OCI-M1 (cell line): ENCODE measurements around the gene USP40.
A peak's percentile ranks its signal among the peaks of the same experiment; 100 is the strongest.

Source experiments
- DNase-seq: peaks from one replicate; lab custom pipeline; 2025; lab: John Stamatoyannopoulos, UW

USP40 gene

DNA sequence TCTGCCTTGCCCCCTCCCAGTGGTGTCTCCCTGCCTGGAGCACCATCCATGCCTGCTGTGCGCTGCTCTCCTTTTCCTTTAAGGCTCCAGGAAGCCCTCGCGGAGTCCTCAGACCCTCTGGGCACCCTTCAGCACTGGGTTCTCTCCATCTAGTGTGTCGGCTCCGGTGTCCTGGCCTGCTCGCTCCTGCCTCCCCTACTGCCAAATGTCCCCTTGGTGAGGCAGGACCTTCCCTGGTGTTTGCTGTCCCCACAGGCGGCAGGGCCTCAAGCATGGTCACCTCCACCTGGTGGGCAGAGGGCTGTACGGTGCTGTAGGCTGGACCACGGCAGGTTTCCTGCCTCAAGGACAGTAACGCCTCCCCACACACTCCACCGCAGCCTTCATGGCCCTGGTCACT, 122.1 kb downstream of the USP40 start:
- no peak for DNase-seq

DNA sequence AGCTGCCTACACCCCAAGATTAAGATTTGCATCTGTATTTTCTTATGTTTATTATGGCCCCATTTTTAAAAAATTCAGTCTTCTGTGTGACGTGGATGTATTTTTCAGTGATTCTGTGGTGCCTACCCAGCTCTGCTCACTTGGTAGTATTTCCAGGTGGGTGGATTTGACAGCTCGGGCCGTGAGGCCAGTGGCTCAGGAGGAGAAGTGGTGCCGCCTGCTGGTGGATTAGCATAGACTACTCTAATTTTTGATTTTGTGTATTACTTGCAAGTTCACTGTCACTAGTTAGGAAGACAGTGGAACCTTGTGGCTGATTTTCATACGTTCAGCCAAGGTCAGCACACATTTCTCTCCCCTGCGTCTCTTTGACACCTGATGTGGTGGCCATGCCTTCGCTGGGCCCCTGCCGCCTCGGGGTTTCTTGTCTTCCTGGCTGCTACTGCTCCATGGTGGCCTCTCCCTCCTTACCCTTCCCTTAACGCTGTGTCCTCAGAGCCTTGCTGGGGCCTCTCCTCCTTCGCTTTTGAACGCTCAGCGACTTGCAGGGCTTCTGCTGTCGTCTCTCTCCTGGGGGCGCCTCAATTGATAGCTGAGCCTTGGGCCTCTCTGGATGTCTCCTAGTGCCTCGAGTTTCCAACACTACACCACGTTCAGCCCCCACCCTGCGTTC, 122.9 kb downstream of the USP40 start:
- DNase-seq = peak; percentile 82

DNA sequence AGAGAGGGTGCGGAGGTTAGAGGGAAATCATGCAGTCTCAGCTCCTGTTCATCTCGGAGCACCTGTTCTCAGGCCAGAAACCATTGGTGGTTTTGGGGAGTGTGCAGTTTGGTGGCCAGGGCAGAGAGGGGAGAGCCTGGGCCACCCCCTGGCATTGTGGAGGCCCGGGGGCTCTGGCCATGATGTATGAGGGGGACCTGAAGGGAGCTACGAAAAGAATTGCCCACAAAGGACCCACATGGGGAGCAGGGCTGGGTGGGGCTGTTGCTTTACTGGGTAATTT, 124.6 kb downstream of the USP40 start:
- no peak for DNase-seq

DNA sequence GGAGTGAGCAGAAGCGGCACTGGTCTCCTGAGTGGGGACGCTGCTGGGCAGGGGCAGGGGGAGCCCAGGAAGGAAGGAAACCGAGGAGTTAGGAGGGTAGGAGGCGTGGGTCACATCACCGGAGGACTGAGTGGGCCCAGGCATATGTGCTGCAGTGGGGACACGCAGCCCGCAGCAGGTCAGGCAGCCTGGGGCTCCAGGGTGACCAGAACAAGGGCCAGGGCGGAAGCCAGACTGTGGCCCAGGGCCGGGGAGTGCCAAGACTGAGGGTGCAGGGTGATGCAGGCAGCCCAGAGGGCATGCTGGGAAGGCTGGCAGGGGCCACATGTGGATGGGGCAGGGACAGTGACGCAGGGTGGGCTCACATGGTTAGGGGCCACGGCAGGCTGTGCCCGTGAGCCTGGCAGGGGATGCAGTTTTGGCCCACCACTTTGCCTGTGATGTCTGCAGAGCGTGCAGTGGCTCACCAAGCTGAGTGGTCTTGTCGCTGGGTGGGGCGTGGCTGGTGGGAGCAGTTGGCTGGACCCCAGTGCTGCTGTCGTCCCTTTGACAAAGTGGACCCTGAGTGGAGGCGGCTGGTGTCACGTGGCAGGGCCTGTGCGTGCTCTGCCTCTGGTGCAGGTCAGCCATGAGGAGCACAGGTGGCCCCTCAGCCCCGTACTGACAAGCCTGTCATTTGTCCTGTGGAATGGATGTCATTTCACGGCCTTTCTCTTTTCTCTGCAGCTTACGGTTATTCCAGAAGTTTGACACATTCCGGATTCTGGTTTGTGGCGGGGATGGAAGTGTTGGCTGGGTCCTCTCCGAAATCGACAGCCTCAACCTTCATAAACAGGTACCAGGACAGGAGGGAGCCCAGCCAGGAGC, 125.2 kb downstream of the USP40 start:
- no peak for DNase-seq

GRCh38 chr2:233440714-233441113, 125.9 kb downstream of the USP40 start:
- no peak for DNase-seq

GRCh38 chr2:233440314-233440713, 126.3 kb downstream of the USP40 start:
- no peak for DNase-seq

- no peak for DNase-seq
These were observed 127.4 kb downstream of the USP40 start for GRCh38 chr2:233439191-233439590.

DNA sequence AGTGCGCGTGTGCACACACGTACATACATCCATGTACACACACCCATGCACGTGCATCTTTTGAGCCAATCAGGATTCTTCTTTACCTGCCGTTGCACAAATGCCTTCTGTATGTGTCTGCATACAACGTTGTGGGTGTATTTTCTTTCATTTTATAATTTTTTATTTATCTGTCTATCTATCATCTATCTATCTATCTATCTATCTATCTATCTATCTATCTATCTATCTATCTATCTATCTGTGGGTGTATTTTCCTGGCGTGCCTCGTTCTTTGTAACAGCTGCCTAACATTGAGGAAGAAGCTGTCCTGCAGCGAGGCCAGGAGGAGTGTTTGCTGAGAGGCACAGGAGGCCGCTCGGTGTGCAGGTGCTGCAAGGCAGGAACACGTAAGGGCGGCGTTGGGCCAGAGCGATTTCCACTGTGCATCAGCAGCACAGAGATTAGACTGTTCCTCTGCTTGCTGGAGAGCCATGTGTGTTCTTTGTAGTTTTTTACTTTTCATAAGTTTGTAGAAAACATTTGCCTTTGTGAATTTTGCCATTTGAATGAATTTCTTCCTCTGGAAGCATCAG, 127.9 kb downstream of the USP40 start:
- no peak for DNase-seq

DNA sequence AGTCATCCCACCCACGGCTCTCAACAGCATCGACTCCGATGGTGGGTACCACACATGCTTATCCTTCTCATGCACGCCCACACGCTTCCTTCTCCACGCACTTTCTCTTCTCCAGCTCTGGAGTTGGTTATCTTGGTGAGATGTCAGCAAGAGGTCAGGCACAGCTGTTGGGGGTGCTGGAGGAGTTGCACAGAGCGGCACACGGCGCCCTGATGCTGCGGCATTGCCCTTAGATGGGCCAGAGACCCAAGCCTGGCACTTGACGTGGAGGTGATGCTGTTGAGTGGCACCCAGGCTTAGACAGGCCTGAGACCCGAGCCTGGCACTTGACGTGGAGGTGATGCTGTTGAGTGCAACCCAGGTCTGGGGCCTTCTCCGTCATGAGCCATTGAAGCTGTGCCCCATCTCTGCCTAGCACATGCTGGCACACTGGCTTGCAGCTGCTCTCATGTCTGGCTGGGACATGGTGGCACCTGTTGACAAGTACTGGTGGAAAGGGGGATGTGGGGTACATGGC, 129.1 kb downstream of the USP40 start:
- no peak for DNase-seq

GRCh38 chr2:233436691-233437438, 129.7 kb downstream of the USP40 start:
- no peak for DNase-seq

GRCh38 chr2:233436191-233436581, 130.4 kb downstream of the USP40 start:
- no peak for DNase-seq

GRCh38 chr2:233435436-233436190, 131.0 kb downstream of the USP40 start:
- no peak for DNase-seq

DNA sequence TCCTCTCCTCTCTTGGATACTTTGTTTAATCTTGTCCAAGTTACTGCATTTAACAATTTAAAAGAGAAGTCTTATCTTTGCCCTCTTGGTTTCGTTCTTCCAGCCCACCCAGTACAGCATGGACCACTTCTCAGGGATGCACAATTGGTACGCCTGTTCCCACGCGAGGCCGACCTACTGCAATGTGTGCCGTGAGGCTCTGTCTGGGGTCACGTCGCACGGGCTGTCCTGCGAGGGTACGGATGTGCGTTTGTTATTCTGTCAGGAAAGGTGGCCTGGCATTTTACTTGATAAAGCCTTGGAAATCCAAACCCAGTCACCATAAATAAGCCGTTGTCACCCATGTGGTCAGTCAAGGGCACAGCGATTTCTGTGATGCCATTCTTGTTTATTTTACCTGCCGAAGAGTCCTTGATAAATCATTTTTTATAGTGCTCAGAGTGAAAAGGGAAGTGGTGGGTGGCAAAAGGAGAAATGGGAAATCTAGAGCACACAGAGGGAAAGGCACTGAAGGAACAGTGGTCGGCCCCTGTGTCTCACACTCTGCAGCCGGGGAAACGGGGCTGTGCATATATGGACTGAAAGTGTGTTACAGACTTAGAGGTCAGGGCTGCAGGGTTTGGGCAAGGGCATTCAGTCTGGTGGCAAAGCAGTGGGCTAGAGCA, 131.8 kb downstream of the USP40 start:
- DNase-seq = no peak

DNA sequence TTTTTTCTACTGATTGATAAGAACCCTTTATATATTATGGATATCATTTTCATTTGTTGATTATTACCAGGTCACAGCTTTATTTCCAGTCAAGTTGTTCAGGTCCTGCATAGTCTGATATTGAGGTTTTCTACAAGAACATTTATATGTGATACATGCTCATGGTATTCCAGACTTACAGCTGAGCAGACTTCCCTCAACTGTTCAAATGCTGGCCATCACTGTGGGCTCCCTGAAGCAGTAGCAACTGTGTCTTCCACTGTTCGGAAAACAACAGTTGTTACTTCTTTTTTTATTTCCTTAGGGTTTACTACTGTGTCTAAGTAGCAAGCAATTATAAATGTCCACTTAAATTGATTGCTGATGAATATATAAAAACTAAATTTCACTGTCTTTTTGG, 132.8 kb downstream of the USP40 start:
- DNase-seq = no peak

GRCh38 chr2:233433029-233433428, 133.6 kb downstream of the USP40 start:
- DNase-seq = no peak

DNA sequence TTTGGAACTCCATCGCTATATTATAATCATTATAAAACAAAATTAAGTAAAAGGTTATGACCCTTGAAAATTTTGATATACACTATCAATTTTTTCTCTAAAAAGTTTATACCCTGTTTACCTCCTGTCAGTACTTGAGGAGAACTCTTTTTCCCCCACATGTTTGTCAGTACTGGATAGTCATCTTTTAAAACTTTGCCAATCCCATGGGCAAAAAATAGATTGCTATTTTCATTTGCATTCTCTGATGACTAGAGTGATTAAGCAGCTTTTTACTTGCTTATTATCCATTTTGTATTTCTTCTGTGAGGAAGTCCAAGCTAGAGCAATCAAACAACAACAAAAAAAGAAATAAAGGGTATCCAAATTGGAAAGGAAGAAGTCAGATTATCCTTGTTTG, 135.9 kb downstream of the USP40 start:
- DNase-seq = no peak

GRCh38 chr2:233430081-233430480, 136.5 kb downstream of the USP40 start:
- peak; percentile 17 for DNase-seq

GRCh38 chr2:233429175-233429897, 137.2 kb downstream of the USP40 start:
- DNase-seq = no peak

DNA sequence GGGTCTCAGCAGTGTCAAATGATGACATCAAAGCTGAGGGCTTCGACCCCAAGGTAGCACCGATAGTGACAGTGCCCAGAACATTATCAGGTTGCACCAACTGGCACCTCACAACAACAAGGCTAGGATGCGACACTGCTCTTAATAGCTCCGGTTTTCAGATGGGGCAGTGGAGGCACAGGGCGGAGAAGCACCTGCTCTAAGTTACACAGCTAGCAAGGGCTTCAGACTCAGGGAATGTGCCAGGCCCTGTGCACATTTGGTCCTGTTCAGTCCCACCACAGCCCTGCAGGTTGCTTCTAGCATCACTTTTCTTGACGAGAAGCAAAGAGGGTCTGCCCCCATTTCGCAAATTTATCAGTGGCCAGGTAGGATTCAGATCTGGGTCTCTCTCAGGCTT, 138.1 kb downstream of the USP40 start:
- no peak for DNase-seq

- no peak for DNase-seq
These were observed 138.6 kb downstream of the USP40 start for GRCh38 chr2:233428008-233428407.
